HG03108 (cell line): ENCODE results near the gene SCUBE1.

Experiments used
- ATAC-seq: cut with Tn5 transposase; IDR thresholded peaks from one replicate; pipeline ENCODE4 v1.9.1; 2021; ENCODE audit warnings: moderate library complexity; ENCODE audit not compliant: unreplicated experiment

SCUBE1 gene

DNA sequence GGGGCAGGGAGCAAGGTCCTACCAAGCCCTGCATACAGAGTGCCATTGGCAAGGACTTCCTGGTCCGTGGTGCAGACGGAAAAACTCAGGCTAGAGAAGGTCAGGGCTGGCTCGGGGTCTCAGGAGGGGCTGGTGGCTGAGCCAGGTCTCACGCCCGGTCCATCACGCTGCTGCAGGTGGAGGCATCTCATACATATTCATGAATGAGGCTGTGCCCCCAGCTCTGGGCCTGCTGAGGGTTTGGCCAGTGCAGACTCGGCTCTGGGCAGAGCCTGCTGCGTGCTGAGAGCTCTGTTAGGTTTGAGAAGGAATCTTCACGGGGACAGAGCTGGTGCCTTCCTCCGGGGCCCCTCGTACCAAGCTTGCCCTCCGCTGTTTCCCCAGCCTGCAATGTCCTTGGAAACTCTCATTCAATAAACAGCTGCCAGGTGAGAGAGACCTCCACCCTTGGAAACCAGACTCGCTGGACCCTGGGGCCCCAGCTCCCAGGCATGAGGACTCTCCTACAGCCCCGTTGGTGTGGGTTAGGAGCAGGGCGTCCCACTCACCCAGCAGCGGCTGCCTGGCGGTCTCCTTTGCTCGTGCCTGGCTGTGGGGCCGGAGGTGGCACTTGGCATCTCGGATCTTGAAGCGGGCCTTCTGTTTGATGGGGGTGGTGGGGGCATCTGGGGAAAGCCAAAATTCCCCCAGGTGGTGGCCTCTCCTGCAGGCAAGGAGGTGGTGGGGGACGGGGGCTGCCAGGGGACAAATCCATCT lies 122.4 kb downstream of the SCUBE1 start:
- no peak for ATAC-seq

DNA sequence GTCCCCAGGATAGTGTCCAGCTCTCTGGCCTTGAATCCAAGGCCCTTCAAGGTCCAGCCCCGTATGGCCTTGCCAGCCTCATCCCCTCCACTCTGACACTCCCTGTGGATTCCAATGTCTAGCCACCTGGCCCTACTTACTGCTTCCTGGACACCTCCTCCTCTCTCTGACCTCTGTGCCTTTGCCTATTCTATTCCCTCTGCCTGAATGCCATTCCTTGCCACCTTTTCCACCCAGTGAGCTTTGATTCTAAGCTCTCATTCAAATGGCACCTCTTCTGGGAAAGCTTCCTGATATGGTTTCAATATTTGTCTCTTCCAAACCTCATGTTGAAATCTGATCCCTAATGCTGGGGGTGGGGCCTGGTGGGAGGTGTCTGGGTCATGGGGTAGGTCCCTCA lies 124.4 kb downstream of the SCUBE1 start:
- ATAC-seq: no peak

DNA sequence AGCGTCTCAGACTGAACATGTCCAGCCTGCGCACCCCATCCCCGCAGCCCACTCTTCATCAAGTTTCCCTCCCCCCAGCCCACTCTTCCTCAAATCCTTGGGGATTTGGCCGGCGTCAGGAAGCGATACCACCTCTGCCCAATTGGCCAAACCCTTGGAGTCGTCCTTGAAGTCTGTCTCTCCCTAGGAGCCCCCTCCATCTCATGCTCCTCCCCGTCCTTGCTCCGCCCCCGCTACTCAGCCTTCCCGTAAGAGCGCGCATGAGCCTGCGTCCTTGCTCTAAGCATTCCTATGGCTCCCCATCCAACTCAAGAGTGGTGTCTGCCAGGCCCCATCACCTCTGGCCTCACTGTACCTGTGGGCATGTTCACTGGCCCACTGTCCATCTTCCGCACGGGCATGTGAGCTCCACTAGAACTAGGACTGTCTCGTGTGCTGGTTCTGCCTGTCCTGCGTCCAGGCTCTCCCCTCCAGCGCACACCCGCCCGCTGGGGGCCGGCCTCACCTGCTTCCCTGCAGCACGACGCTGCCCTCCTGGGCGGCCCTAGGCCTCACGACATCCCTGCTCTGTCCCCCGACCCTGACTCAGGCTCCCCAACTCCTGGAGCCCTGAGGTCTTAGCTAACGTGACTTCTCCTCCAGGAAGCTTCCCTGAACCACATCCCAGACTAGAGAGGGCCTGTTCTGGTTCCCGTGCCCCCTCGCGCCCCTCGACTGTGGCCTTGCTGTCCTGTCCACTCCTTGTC lies 125.7 kb downstream of the SCUBE1 start:
- no peak for ATAC-seq

DNA sequence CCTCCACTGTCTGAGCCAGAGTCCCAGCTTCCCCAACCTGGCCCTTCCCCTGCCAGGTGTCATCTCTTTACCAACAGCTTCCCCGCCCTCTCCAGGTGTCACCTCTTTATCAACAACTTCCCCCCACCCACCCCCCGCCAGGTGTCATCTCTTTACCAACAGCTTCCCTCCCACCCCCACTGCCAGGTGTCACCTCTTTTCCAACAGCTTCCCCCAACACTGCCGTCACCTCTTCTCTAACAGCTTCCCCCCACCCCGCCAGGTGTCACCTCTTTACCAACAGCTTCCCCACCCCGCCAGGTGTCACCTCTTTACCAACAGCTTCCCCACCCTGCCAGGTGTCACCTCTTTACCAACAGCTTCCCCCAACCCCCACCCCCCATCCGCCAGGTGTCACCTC lies 126.4 kb downstream of the SCUBE1 start:
- ATAC-seq: no peak

DNA sequence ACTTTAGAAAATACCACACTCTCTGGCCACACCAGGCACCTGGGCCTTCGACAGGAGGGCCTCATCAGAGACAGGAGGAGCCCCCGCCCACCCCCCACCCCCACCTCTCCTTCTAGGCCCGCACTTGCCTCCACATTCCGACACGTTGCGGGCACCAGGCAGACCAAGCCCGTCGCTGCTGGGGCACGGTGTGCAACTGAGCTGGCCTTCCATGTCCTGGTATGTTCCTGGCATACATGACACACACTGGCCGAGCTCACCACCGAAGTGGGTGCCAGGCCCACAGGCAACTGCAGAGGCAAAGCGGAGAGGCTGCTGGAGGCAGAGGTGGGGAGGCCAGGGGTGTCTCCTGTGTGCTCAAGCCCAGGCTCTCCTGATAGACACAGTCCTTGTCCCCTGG lies 129.2 kb downstream of the SCUBE1 start:
- no peak for ATAC-seq

DNA sequence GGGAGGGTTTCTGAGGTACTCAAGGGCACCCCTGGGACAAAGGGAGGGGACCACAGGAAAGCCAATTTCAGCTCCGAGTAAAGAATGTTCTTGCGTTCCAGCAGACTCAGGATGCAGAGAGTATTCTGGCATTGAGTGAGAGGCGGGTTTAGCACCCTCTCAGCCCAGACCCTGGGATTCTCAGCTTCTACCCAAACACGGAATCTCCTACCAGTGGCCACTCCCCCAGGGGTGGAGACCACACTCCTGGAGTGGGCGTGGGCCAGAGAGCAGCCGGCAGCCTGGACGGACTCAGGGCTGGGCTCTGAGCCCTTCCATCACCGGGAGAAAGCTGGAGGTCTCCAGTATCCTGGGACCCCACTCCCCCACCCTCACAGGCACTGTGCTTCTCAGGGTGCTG lies 130.1 kb downstream of the SCUBE1 start:
- no peak for ATAC-seq

DNA sequence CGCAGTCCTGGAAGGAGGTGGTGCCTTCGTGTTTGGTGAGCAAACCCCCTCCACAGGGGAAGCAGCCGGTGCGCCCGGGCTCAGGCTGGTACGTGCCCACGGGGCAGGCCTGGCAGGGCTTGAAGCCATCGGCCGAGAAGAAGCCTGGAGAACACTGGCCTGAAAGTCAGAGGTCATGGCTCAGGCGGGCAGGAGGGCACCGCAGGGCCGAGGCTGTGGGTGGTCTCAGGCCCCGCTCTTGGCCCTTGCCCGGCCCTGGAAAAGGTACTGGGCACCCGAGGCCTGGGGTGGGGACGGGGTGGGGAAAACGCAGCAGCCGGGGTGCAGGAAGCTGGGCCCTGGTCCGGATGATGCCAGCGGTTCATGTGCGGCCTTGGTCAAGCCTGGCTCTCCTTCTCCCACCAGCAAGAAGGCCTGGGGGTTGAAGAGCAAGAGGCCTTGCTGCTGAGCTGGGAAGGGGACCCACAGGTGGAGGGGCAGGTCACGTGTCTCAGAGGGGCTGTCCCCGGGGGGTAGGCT lies 130.7 kb downstream of the SCUBE1 start:
- ATAC-seq: no peak

DNA sequence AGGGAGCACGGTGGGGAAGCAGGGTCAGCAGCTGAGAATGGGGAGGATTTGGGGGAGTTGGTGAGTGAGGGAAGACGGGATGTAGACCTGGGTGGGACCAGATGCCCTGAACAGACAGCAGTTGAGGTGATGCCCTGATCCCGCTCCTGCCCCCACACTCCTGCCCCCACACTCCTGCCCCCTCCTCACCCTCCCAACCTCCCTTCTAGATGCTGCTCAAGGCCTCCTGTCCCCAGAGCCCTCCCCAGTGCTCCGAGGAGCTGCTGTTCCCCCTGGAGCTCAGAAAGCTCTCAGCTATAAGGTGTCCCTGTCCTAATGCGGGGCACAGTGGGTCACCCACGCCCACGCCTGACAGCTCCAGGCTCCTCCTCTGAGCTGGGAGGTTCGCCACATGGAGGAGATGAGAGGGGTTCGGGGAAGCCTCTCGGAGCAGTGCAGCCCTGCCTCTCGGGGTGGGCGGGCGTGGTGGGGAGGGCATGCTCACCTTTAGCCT lies 131.2 kb downstream of the SCUBE1 start:
- no peak for ATAC-seq

DNA sequence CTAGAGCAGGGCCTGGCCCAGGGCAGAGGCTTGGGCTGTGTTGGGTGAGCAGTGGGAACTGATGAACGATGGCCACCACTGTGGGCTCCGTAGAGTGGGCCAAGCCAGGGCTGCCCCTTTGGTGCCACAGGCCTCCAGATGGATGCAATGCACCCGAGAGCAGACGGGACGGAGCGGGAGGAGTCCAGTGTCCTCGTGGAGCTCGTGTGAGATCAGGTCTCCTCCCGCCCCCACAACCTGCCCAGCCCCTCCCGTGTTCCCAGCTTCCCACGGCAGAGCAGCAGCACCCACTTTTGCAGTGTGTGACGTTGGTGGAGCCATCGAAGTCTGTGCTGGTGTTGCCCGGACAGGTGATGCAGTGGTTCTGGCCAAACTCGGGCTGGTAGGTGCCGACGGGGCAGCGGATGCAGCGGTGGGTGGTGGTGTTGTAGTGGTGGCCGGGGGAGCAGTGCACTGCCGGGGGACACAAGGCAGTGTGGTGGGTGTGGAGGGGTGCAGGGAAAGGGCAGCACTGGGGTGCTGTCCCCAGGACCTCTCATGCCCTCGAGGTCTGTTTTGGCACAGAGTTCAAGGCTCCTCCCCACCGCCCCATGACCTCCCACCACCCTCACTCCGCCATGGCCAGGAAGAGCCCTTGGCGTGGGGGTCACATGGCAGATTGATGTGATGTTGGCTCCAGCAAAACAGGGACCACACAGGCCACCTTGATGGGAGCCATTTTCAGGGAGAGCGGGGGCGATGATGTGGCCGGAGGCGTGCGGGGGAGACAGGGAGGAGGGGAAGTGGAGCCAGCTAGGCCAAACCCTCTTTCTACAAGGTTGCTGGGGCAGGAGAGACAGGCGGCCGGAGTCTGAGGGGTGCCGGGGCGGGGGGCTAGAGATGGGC lies 132.3 kb downstream of the SCUBE1 start:
- ATAC-seq: no peak

DNA sequence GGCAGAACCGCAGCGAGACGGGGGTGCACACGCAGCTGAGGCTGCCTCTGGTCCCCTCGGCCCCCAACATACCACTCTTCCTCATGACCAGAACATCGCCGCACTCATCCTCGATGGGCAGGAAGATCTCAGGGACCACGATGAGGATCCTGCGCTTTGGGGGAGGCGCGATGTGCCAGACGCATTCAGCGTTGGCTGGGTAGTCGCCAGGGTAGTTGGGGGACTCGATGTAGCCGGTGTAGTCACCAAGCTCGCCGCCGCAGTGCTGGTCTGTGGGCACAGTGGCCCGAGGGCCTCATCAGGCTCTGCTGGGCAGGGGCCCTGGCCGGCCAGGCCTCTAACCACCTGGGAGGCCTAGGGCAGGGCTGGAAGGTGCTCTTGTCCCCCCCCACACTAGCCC lies 133.2 kb downstream of the SCUBE1 start:
- ATAC-seq: no peak

DNA sequence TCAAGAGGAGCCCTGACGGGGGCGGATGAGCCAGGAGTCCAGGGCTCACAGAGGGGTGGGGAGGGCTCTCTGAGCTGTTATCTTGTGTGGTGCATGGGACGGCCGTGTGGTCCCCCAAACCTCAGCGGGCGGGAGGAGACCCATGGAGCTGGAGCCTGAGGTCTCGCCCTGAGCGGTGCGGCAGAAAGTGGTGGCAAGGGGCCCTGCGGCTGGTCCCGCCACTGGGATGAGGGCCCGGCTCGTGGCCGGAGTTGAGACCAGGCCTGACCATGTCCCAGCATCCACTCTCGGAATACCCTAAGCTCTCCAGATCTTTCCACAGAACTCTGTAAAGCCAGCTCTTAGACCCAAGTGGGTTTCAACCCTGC lies 133.7 kb downstream of the SCUBE1 start:
- ATAC-seq: no peak

DNA sequence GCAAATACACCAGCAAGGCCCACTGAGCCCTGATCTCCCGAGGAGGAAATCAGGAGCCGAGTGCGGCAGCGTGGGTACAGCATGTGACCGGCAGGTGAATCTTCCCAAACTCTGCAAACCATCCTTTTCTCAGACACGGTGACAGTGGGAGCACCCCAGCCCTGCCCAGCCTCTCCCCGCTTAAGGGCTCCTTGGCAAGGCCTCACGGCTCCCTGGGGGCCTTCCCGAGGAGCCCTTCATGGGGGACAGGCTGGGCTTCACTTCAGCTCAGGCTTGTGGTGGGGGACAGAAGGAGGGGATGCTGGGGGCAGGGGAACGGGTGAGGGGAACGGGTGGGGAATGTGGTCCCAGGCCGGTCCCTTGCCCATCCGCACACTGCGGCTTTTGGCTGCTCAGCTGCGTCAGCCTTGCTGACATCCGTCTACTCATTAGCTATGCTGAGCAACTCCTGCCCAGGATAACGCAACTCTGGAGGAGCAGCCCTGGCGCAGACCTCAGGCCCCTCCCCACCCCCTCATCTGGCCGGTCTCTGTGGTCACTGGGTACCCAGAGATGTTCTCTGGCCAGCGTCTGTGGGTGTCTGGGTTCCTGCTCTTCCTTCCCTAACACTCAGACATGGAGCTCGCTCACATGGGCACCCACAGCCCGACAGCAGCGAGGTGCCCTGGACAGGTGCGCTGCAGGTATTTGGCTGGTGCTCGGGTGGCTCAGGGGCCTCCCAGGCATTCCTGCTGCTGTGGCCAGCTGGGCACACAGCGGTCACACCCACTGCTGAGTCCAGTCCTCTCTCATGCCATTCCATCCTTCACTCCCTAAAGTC lies 134.3 kb downstream of the SCUBE1 start:
- ATAC-seq: no peak

DNA sequence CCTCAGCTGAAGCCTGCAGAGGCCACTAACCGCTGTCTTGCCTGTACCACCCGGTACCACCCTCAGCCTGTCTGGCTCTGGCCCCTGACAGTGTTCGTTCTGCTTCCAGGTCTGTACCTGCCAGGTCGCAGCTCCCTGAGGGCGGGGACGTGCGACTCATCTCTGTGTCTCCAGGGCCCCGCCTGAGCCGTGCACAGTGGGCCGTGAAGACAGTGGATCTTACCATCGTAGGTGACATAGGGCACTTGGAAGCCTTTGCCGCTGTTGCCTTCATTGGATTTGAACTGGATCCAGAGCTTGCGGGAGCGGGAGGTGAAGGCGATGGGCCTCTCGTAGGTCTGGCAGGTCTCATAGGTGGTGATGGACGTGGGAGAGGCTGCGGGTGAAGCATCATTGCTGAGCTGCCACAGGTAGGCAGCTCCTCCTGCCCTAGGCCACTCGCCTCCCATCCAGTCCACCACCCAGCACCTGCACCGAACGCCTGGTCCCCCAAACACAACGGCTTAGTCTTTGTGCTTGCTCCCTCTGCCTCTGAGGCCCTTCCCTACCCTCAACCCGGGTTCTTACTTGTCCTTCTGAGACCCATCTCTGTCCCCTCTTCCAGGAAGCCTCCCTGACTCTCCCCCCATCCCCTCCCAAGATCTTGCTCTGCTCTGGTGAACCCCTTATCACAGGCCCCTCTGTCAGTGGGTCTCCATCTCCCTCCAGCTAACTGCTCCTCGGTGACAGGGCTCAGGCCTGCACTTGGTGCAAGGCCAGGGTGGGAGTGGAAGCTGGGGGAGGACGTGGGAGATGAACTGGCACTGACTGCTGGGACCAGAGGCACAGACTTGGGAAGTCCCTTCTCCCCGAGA lies 135.1 kb downstream of the SCUBE1 start:
- no peak for ATAC-seq

DNA sequence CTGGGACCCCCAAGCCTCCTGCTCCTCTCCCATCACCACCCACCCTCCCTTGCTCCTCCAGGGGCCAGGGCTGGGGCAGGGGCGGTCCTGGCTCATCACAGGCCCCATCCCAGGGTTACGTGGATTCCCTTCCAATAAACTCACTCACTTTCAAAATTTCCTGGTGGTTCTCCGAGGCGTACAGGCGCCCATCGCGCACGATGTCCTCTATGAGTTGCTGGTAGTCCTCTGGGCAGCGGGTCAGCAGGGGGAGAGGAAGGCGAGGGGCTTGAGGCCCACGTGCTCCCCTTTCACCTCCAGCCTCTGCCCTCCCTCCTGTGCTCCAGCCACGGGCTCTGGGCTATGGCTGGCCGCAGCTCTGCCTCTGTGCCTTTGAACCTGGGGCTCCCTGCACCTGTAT lies 135.8 kb downstream of the SCUBE1 start:
- ATAC-seq: no peak

DNA sequence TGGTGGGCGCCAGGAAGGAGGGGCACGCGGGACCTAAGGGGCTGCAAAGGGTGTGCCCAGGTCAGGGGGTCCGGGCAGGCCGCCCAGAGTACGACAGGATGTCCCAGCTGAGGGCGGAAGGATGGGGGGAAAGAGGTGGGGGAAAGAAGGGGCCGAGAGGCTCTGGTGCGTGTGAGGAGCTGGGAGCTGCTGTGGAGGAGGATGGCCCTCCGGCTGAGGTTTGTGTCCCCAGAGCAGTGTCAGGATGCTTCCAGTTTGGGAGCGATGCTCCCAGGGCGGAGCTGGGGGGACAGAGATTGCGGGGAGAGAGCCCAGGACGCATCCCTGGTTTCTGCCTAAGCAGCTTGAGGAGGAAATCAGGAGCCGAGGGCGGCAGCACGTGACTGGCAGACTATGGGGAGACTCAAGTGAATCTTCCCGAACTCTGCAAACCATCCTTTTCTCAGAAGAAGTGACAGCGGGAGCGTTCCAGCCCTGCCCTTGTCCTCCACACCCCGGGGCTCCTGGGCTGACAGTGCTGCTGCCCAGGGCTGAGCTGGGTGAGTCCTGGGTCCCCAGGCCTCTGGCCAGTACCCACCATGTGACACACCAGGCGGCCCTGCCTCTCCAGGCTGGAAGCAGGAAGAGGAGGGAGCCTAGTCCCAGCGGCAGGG lies 136.5 kb downstream of the SCUBE1 start:
- ATAC-seq: no peak

DNA sequence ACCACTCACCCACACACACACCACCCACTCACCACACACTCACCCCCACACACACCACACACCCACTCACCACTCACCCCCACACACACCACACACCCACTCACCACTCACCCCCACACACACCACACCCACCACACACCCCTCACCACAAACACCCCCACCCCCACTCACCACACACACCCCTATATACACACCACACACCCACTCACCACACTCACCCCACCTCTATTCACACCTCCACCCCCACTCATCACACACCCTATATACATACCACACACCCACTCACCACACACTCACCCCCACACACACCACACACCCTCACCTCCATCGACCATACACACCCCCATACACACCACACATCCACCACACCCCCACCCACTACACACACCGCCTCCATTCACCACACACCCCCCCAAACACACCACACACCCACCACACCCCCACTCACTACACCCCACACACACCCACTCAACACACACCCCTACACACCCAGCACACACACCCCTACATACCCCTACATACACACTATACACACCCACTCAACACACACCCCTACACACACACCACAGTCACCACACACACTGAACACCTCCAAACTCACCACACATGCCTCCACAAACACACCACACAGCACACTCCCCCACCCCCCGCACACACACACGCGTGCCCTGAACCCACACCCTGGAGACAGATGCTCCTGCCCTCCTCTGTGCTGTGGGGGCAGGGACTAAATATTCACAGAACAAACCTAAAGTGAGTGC lies 137.2 kb downstream of the SCUBE1 start:
- ATAC-seq: no peak

DNA sequence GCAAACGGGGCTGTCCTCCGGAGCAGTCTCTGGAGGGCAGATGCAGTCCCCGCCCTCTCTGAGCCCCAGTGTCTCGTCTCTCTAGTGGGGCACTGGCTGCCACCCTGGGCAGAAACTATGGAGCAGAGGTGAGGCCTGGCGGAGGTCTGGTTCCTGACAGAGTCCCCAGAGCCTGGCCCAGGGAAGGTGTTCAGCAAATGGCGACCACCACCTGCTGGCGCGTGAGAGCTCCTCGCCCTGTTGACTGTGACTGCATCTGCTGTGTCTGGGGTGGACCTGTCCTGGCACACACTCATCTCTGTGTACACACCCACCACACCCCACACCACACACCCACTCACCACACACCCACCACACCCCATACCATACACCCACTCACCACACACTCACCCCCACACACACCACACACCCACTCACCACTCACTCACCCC lies 137.9 kb downstream of the SCUBE1 start:
- no peak for ATAC-seq

DNA sequence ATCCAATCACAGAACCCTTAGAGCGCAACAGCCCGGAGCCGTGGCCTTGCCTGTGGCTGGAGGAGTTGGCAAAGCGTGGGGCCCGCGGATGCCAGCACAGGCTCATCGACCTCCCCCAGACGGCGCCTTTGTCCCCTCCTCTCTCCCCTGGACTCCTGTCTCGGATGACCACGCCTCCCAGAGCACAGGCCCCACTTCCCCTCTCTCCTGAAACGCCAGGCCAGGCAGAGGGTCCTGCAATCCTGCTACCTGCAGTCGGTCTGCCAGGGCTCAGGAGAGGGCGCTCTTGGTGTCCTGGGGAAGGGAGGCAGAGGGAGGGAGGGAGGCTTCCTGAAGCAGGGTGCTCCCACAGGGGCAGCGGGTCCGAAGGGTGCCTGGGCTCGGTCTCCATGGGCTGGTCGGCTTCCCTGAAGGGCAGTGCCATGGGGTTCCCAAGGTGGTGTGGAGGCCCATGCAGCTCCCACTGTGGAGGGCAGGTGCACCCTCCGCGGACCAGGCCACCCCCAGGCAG lies 139.6 kb downstream of the SCUBE1 start:
- ATAC-seq: no peak
